Esophagus muscularis mucosa (tissue), 4 donors: ENCODE results near the gene S100A13. TPM values are rescaled to one million over a fixed set of nuclear protein-coding genes. Genes with fewer than 3 reads are reported as not detected.
"Not testable (repeated sequence)": the region's sequence is repeated elsewhere in the genome, so short reads cannot be mapped to it uniquely, and the experiment has no call there.

Source experiments
- DNase-seq: peaks from one replicate; pipeline ENCODE4 v3.0.0-alpha.2; 2017; ENCODE audit errors: extremely low spot score
- H3K27ac ChIP-seq, 4 donors: fragments of 200-600 bp; sonication (generic); replicated peaks in 1 of 4; 1 replicate in 3 of 4; 2 replicates in 1 of 4; pipeline ENCODE4 v1.5.1; 2016 to 2019; ENCODE audit warnings: mild to moderate bottlenecking in 1 of 4
- H3K27me3 ChIP-seq, 4 donors: fragments of 200-600 bp; sonication (generic); one replicate each; pipeline versions ENCODE4 v1.5.1 to v1.6.0; 2016 to 2019
- H3K36me3 ChIP-seq, 4 donors: fragments of 200-600 bp; sonication (generic); one replicate each; pipeline ENCODE4 v1.5.1; 2016 to 2019
- H3K4me1 ChIP-seq, 4 donors: fragments of 200-600 bp; sonication (generic); one replicate each; pipeline ENCODE4 v1.5.1; 2016 to 2019
- H3K4me3 ChIP-seq, 4 donors: fragments of 200-600 bp; sonication (generic); 1 replicate in 2 of 4; 2 replicates in 2 of 4; pipeline ENCODE4 v1.5.1; 2016 to 2019; ENCODE audit warnings: mild to moderate bottlenecking in 4 of 4, moderate library complexity in 1 of 4
- H3K9me3 ChIP-seq, 4 donors: fragments of 200-600 bp; sonication (generic); 1 replicate in 3 of 4; 2 replicates in 1 of 4; pipeline ENCODE4 v1.5.1; 2016 to 2019
- CTCF ChIP-seq, 3 experiments: fragments of 200-600 bp in 2 of 3; fragments of 450-650 bp in 1 of 3; sonication (generic) in 2 of 3; IDR thresholded peaks; one replicate each; pipeline ENCODE4 v1.5.1; 2017 to 2019; ENCODE audit warnings: antibody characterized with exemption in 3 of 3, mild to moderate bottlenecking in 2 of 3, moderate library complexity in 1 of 3
- EP300 ChIP-seq: sonication (generic); formaldehyde crosslinking; IDR thresholded peaks from one replicate; pipeline ENCODE4 v1.6.1; 2017; ENCODE audit warnings: antibody characterized with exemption
- POLR2A ChIP-seq: fragments of 450-650 bp; IDR thresholded peaks from one replicate; pipeline ENCODE4 v1.6.1; 2017; ENCODE audit warnings: antibody characterized with exemption, moderate library complexity, mild to moderate bottlenecking, low read depth
- POLR2AphosphoS5 ChIP-seq, 2 donors: sonication (generic); formaldehyde crosslinking; IDR thresholded peaks; one replicate each; pipeline ENCODE4 v1.6.1; 2017; ENCODE audit warnings: antibody characterized with exemption in 2 of 2
- WGBS: methylation state at CpG from one replicate; pipeline ENCODE4 v1.1.5; 2018; 5-methylcytosine and 5-hydroxymethylcytosine counted together
- intact Hi-C: fragments of 100-400 bp; cut with DNase I; formaldehyde crosslinking; loops from one replicate; pipeline ENCODE4 v1.15.1; 2023
- total RNA-seq, 4 donors: library from RNA; depleted of rRNA; stranded (reverse); fragments of >200 nt; gene quantifications; one replicate each; pipeline versions ENCODE4 v1.1.0 to v1.2.1, GENCODE V29; 2016

S100A13 gene
- total RNA-seq, 4 donors from 2014 or later: 71.3 to 84.7 (median 83.1) TPM

DNA sequence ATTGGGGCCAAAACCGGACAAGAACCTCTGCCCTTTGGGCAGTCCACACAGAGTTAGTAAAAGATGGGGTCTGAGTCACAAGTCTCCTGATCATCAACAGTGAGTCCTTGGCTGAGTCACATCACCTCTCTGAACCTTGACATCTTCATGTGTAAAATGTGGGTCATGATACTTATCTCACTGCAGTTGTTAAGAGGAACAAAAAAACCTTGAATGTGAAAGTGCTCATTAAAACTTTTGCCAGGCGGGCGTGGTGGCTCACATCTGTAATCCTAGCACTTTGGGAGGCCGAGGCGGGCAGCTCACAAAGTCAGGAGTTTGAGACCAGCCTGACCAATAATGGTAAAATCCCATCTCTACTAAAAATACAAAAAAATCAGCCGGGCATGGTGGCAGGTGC lies 30.1 kb downstream of the S100A13 start:
- no peaks in the 10 kb centered on the region for H3K27me3 ChIP-seq
- H3K4me3 ChIP-seq: no peak overlapping the region
- H3K36me3 ChIP-seq: peaks cover 0 to 3% (median 0%) of the 10 kb centered on the region in 4 donors
- H3K9me3 ChIP-seq: no peaks in the 10 kb centered on the region
- intact Hi-C loops: no loop called here
- H3K27ac ChIP-seq: no peak overlapping the region
- peaks cover 0 to 7% (median 3%) of the 10 kb centered on the region in 4 donors for H3K4me1 ChIP-seq
- WGBS: 94% methylated on average over 6 of the region's 6 CpGs
- TF ChIP-seq POLR2A (no peak), CTCF (IDR thresholded peaks at IDR 0.05) (no peak), EP300 (no peak), POLR2AphosphoS5 (IDR thresholded peaks at IDR 0.05) (no peak)
- DNase-seq: no peak

GRCh38 chr1:153592748-153593147 lies 34.6 kb downstream of the S100A13 start:
- no peak for DNase-seq
- Histone ChIP-seq H3K9me3 (no peaks in the 10 kb centered on the region), H3K36me3 (no peaks in the 10 kb centered on the region), H3K27me3 (no peaks in the 10 kb centered on the region), H3K4me3 (no peak overlapping the region), H3K27ac (no peak overlapping the region), H3K4me1 (no peaks in the 10 kb centered on the region)
- 67% methylated on average over 4 of the region's 4 CpGs for WGBS
- TF ChIP-seq POLR2AphosphoS5 (IDR thresholded peaks at IDR 0.05) (no peak), CTCF (IDR thresholded peaks at IDR 0.05) (no peak), POLR2A (no peak), EP300 (no peak)
- intact Hi-C loops: no loop called here

DNA sequence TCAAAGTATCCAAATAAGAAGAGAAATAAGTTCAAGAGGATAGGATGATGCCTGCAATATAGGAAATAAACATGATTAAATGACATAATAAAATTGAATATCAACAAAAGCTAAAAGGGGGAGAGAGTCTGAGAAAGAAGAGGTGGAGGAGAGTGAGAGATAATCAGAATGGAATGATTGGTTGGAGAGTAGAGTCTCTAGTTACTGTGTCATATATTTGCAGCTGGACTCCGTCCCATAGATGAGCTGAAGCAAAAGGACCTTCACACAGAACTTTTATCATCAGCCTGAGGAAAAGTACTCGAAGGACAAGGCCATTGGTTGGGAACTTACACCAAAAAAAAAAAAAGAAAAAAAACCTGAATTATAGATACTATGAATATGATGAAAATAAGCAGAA lies 38.8 kb downstream of the S100A13 start:
- TF ChIP-seq EP300 (no peak), CTCF (IDR thresholded peaks at IDR 0.05) (no peak), POLR2A (no peak), POLR2AphosphoS5 (IDR thresholded peaks at IDR 0.05) (no peak)
- no peak for DNase-seq
- Histone ChIP-seq H3K4me3 (no peak overlapping the region), H3K4me1 (peaks cover 0 to 3% (median 0%) of the 10 kb centered on the region in 4 donors), H3K36me3 (no peaks in the 10 kb centered on the region), H3K9me3 (no peaks in the 10 kb centered on the region), H3K27me3 (no peaks in the 10 kb centered on the region), H3K27ac (no peak overlapping the region)
- 84% methylated on average over 2 of the region's 2 CpGs for WGBS
- intact Hi-C loops: no loop called here

GRCh38 chr1:153588033-153588432 lies 39.3 kb downstream of the S100A13 start:
- H3K27ac ChIP-seq, H3K36me3 ChIP-seq, H3K4me1 ChIP-seq, DNase-seq, H3K9me3 ChIP-seq, H3K27me3 ChIP-seq, intact Hi-C loops, H3K4me3 ChIP-seq: not testable (repeated sequence)
- WGBS: 95% methylated on average over 10 of the region's 10 CpGs

- no peak for DNase-seq
- intact Hi-C loops: no loop called here
- H3K9me3 ChIP-seq: no peaks in the 10 kb centered on the region
- 70% methylated on average over 5 of the region's 5 CpGs for WGBS
- no peaks in the 10 kb centered on the region for H3K36me3 ChIP-seq
- no peak for TF ChIP-seq POLR2A
- TF ChIP-seq POLR2AphosphoS5 (IDR thresholded peaks at IDR 0.05): no peak
- TF ChIP-seq EP300: no peak
- TF ChIP-seq CTCF (IDR thresholded peaks at IDR 0.05): no peak
- peaks cover 0 to 3% (median 0%) of the 10 kb centered on the region in 4 donors for H3K4me1 ChIP-seq
- H3K27me3 ChIP-seq: no peaks in the 10 kb centered on the region
- no peak overlapping the region for H3K4me3 ChIP-seq
- no peak overlapping the region for H3K27ac ChIP-seq
Observed at GRCh38 chr1:153587314-153587713, 40.0 kb downstream of the S100A13 start.
